ENCODE measurements around the gene CD82.
"Not testable (repeated sequence)": the region's sequence is repeated elsewhere in the genome, so short reads cannot be mapped to it uniquely, and the experiment has no call there.

Gene CD82

GRCh38 chr11:44559207-44559939 is 6.1 kb upstream of the CD82 start:
- no peak for DNase-seq (ENCODE audit: extremely low read depth, low read depth)
- no peak for TF ChIP-seq CTCF (IDR thresholded peaks at IDR 0.05; ENCODE audit: low read depth, low read length)

GRCh38 chr11:44559940-44560300 is 5.5 kb upstream of the CD82 start:
- not testable (repeated sequence) for DNase-seq (ENCODE audit: extremely low read depth, low read depth)

DNA sequence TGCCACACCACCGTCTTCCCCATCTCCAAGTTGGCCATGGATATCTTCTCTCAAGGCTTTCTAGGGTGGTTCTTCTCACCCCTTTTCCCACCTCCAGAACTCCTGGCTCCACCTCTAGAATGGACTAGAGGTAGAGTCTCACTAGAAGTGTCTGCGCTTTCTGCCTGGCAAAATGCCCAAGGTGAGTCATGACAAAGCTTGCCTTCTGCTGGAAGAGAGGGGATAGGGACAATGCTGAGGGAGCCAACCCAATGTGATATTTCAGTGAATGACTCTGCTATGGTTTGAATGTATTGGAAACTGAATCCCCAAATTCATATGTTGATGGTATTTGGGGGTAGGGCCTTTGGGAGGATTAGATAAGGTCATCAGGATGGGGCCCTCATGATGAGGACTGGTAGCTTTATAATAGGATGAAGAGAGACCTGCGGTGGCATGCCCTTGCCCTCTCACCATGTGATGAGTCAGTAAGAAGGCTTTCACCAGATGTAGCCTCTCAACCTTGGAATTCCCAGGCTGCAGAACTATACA is 4.1 kb upstream of the CD82 start:
- no peak for TF ChIP-seq CTCF (IDR thresholded peaks at IDR 0.05; ENCODE audit: low read depth, low read length)
- DNase-seq (ENCODE audit: extremely low read depth, low read depth): no peak

DNA sequence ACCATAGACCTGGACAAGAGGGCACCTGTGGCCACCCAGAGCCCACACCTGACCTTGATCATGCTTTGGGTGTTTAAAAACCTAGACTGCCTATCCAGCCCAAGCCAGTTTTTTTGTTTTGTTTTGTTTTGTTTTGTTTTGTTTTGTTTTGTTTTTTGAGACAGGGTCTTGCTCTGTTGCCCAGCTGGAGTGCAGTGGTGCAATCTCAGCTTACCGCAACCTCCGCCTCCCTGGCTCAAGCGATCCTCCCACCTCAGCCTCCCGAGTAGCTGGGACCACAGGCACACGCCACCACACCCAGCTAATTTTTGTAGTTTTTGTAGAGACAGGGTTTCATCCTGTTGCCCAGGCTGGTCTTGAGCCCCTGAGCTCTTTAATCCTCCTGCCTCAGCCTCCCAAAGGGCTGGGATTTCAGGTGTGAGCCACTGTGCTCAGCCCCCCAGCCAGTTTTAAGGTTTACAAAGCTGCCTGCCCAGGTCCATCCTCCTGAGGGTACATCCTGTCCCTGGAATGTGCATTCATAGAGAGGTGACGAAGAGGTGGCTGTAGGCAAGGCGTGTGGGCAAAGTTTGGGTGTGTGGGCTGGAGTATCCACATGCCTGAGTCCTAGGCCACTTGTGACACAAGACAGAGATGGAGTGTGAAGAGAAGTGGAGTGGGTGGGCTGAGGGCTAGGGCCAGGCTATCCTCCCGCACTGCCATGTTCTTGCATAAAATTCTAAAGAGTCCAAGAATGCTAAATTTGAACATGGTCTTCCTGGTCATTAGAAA is 3.3 kb upstream of the CD82 start:
- no peak for TF ChIP-seq CTCF (IDR thresholded peaks at IDR 0.05; ENCODE audit: low read depth, low read length)
- DNase-seq (ENCODE audit: extremely low read depth, low read depth): no peak

GRCh38 chr11:44562845-44563460 is 2.5 kb upstream of the CD82 start:
- no peak for DNase-seq (ENCODE audit: extremely low read depth, low read depth)
- TF ChIP-seq CTCF (IDR thresholded peaks at IDR 0.05; ENCODE audit: low read depth, low read length): no peak

DNA sequence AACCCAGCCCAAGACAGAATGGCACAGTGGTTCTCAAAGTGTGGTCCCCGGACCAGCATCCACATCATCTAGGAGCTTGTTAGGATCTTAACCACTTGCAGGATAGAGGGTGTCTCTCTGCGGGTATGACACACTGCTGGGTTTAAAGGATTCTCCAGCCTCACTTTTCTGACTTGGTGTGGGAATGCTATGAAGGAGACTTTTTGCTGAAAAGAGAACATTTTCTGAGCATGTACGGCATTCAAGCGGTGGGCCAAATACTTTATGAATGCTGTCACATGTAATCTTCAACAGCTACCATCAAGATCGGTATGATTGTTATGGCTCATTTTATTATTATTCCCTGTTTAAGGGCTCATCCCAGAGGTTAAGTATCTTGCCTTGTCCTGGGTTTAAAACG is 1.8 kb upstream of the CD82 start:
- TF ChIP-seq CTCF (IDR thresholded peaks at IDR 0.05; ENCODE audit: low read depth, low read length): no peak
- DNase-seq (ENCODE audit: extremely low read depth, low read depth): no peak

DNA sequence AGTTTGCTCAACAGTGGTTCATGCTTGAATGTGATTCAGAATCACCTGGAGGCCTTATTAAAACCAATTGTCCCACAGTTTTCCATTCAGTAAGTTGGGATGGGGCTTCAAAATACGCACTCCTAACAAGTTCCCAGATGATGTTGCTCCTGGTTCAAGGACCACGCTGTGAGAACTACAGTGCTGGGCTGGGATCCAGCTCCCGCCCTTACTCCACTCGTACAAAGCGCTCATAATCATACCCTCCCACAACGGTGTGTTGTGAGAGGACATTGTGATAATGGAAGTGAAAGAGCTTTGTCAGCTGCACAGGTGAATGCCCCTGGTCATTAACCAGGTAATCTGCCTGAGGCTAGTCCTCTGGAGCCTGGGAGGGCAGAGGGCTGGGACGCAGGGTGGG is 1.3 kb upstream of the CD82 start:
- DNase-seq (ENCODE audit: extremely low read depth, low read depth): no peak
- TF ChIP-seq CTCF (IDR thresholded peaks at IDR 0.05; ENCODE audit: low read depth, low read length): no peak
